Fibroblast of mammary gland (primary cell): ENCODE measurements around the gene DMC1.
"Not testable (repeated sequence)": the region's sequence is repeated elsewhere in the genome, so short reads cannot be mapped to it uniquely, and the experiment has no call there.

Experiments used
- DNase-seq: peaks from one replicate; pipeline ENCODE4 v3.0.0-alpha.2; 2010; ENCODE audit warnings: low read depth
- H3K4me3 ChIP-seq: 2 replicates; pipeline ENCODE4 v1.5.1; 2011; ENCODE audit warnings: low read depth, mild to moderate bottlenecking, low read length, moderate library complexity; ENCODE audit not compliant: control insufficient read depth
- TF ChIP-seq, protein P1 (sequence below): conservative IDR thresholded peaks from 2 replicates; pipeline ENCODE4 v1.5.1; 2011; ENCODE audit warnings: low read depth, low read length, inconsistent platforms; ENCODE audit not compliant: control insufficient read depth, insufficient read depth

Gene DMC1

GRCh38 chr22:38471237-38471636, 98.7 kb downstream of the DMC1 start:
- DNase-seq, result no peak
- TF ChIP-seq, protein P1, sequence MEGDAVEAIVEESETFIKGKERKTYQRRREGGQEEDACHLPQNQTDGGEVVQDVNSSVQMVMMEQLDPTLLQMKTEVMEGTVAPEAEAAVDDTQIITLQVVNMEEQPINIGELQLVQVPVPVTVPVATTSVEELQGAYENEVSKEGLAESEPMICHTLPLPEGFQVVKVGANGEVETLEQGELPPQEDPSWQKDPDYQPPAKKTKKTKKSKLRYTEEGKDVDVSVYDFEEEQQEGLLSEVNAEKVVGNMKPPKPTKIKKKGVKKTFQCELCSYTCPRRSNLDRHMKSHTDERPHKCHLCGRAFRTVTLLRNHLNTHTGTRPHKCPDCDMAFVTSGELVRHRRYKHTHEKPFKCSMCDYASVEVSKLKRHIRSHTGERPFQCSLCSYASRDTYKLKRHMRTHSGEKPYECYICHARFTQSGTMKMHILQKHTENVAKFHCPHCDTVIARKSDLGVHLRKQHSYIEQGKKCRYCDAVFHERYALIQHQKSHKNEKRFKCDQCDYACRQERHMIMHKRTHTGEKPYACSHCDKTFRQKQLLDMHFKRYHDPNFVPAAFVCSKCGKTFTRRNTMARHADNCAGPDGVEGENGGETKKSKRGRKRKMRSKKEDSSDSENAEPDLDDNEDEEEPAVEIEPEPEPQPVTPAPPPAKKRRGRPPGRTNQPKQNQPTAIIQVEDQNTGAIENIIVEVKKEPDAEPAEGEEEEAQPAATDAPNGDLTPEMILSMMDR, result no peak
- no peak overlapping the region for H3K4me3 ChIP-seq

GRCh38 chr22:38470179-38470578, 99.8 kb downstream of the DMC1 start:
- not testable (repeated sequence) for DNase-seq, H3K4me3 ChIP-seq

DNA sequence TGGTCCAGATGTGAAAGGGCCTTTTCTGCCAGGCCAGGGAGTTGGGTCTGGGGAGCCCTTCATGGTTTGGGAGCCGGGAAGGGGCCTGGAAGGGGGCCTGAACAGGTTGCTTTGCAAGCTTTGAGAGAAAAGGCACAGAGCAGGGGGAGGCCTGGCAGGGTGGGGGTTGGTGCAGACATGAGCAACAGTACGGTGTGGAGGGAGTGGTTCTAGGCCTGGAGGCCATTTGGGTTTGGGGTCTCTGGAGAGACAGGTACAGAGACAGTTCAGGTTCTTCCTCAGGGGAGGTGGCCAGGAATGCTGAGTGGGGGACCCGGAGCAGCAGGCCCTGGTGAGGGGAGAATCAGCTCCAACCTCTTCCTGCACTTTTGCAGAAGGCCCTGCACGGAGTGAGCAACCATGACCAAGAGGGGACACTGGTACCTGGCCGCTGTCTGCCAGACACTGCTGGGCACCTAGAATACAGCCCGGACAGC, 100.6 kb downstream of the DMC1 start:
- TF ChIP-seq, protein P1, result no peak
- DNase-seq, result no peak
- H3K4me3 ChIP-seq, result peak overlapping the region; percentile 95
